Smooth muscle cell (in vitro differentiated cells): ENCODE results near the gene CALN1. TPM values are rescaled to one million over a fixed set of nuclear protein-coding genes. Genes with fewer than 3 reads are reported as not detected.
"Not testable (repeated sequence)": the region's sequence is repeated elsewhere in the genome, so short reads cannot be mapped to it uniquely, and the experiment has no call there.

Experiments used
- DNase-seq: peaks from one replicate; lab custom pipeline; 2025; ENCODE audit not compliant: unreplicated experiment; lab: John Stamatoyannopoulos, UW
- H2AFZ ChIP-seq: fragments of 200-600 bp; sonication (generic); 2 replicates; pipeline ENCODE4 v1.6.0; 2016; ENCODE audit warnings: antibody characterized with exemption, low read depth, mild to moderate bottlenecking
- H3F3A ChIP-seq: fragments of 200-600 bp; sonication (generic); 2 replicates; pipeline ENCODE4 v1.6.0; 2017; ENCODE audit warnings: antibody characterized with exemption, low read depth
- H3K27ac ChIP-seq: fragments of 200-600 bp; sonication (generic); 2 replicates; pipeline ENCODE4 v1.5.1; 2016; ENCODE audit warnings: low read depth, mild to moderate bottlenecking
- H3K27me3 ChIP-seq: fragments of 200-600 bp; sonication (generic); 2 replicates; pipeline ENCODE4 v1.6.1; 2016; ENCODE audit warnings: low read depth, mild to moderate bottlenecking
- H3K36me3 ChIP-seq: fragments of 200-600 bp; sonication (generic); 2 replicates; pipeline ENCODE4 v1.5.1; 2016; ENCODE audit warnings: low read depth
- H3K4me1 ChIP-seq: fragments of 200-600 bp; sonication (generic); 2 replicates; pipeline ENCODE4 v1.5.1; 2016; ENCODE audit warnings: low read depth
- H3K4me2 ChIP-seq: fragments of 200-600 bp; sonication (generic); 2 replicates; pipeline ENCODE4 v1.6.0; 2016; ENCODE audit warnings: mild to moderate bottlenecking
- H3K4me3 ChIP-seq: fragments of 200-600 bp; sonication (generic); 2 replicates; pipeline ENCODE4 v1.5.1; 2016; ENCODE audit warnings: mild to moderate bottlenecking
- H3K79me2 ChIP-seq: fragments of 200-600 bp; sonication (generic); 2 replicates; pipeline ENCODE4 v1.6.0; 2016; ENCODE audit warnings: low read depth, mild to moderate bottlenecking
- H3K9ac ChIP-seq: fragments of 200-600 bp; sonication (generic); 2 replicates; pipeline ENCODE4 v1.6.0; 2016; ENCODE audit warnings: low read depth
- H3K9me3 ChIP-seq: fragments of 200-600 bp; sonication (generic); replicated peaks from 2 replicates; pipeline ENCODE4 v1.5.1; 2016; ENCODE audit warnings: low read depth
- H4K20me1 ChIP-seq: fragments of 200-600 bp; sonication (generic); 2 replicates; pipeline ENCODE4 v1.6.0; 2016; ENCODE audit warnings: low read depth
- WGBS: methylation state at CpG from one replicate; pipeline ENCODE4 v1.1.7; 2016; ENCODE audit warnings: low lambda C conversion rate; 5-methylcytosine and 5-hydroxymethylcytosine counted together
- polyA plus RNA-seq: library from polyadenylated mRNA; unstranded; fragments of >200 nt; fragmentation: Nextera tagmentation; extraction: Ambion mirVana; gene quantifications from 2 replicates; pipeline ENCODE4 v1.2.1, GENCODE V29; 2016
- total RNA-seq: library from RNA; depleted of rRNA; stranded (reverse); fragments of >200 nt; gene quantifications from 2 replicates; pipeline ENCODE4 v1.2.3, GENCODE V29; 2014
- TF ChIP-seq, protein P1 (sequence below): fragments of 200-600 bp; sonication (generic); IDR thresholded peaks from 2 replicates; pipeline ENCODE4 v1.5.1; 2017; ENCODE audit warnings: borderline replicate concordance, mild to moderate bottlenecking, antibody characterized with exemption; ENCODE audit not compliant: insufficient read depth, poor library complexity, severe bottlenecking

CALN1 gene
- total and polyA plus RNA-seq, 2 experiments from 2014 or later, result not detected

DNA sequence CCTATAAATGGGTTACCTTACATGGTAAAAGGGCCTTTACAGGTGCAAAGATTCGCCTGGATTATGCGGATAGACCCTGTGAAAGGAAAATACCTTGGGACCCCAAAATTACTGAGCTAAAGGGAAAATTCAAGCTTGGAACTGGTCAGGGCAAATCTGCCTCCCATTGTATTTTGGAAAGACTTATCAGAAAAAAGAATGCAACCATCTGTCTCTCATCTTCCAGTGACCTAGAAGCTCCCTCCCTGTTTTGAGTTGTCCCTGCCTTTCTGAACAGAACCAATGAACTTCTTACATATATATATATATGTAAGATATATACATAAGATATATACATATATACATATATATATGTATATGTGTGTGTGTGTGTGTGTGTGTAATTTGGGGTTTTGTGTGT lies 583.8 kb downstream of the CALN1 start:
- Histone ChIP-seq H3F3A (no peaks in the 10 kb centered on the region), H3K27me3 (no peaks in the 10 kb centered on the region), H3K4me3 (no peak overlapping the region), H3K79me2 (no peaks in the 10 kb centered on the region), H4K20me1 (no peaks in the 10 kb centered on the region), H3K9me3 (no peaks in the 10 kb centered on the region), H3K4me1 (peaks cover 3% of the 10 kb centered on the region), H3K4me2 (no peak overlapping the region), H3K36me3 (no peaks in the 10 kb centered on the region), H2AFZ (no peak overlapping the region), H3K9ac (no peak overlapping the region), H3K27ac (no peak overlapping the region)
- TF ChIP-seq, protein P1, sequence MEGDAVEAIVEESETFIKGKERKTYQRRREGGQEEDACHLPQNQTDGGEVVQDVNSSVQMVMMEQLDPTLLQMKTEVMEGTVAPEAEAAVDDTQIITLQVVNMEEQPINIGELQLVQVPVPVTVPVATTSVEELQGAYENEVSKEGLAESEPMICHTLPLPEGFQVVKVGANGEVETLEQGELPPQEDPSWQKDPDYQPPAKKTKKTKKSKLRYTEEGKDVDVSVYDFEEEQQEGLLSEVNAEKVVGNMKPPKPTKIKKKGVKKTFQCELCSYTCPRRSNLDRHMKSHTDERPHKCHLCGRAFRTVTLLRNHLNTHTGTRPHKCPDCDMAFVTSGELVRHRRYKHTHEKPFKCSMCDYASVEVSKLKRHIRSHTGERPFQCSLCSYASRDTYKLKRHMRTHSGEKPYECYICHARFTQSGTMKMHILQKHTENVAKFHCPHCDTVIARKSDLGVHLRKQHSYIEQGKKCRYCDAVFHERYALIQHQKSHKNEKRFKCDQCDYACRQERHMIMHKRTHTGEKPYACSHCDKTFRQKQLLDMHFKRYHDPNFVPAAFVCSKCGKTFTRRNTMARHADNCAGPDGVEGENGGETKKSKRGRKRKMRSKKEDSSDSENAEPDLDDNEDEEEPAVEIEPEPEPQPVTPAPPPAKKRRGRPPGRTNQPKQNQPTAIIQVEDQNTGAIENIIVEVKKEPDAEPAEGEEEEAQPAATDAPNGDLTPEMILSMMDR, result no peak
- DNase-seq, result no peak
- WGBS, result 98% methylated on average over 2 of the region's 2 CpGs

DNA sequence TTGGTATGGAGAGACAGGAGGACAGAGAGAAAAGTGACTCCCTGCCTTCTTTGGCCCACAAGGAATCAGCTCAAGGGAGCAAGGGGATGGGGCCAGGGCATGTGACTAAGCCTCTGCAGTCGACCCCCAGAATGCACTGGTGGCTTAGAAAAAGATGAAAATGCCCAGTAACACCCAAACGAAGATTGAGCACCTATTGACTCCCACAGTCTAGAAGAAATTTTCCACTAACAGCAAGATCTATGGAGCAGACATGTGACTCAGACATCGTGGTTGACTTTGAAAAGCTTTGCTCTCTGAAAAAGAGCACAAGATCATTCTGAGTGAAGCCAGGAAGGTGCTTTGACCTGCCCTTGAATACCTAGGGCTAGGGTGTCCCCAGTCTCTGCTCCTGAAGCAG lies 586.0 kb downstream of the CALN1 start:
- H3K4me1 ChIP-seq, result peaks cover 3% of the 10 kb centered on the region
- no peaks in the 10 kb centered on the region for H4K20me1 ChIP-seq
- H3K9me3 ChIP-seq, result no peaks in the 10 kb centered on the region
- 59% methylated on average over 3 of the region's 3 CpGs for WGBS
- H3K4me2 ChIP-seq, result no peak overlapping the region
- H3K79me2 ChIP-seq, result no peaks in the 10 kb centered on the region
- H3K4me3 ChIP-seq, result no peak overlapping the region
- TF ChIP-seq, protein P1, result no peak
- H3K9ac ChIP-seq, result no peak overlapping the region
- no peak overlapping the region for H3K27ac ChIP-seq
- no peak for DNase-seq
- no peaks in the 10 kb centered on the region for H3F3A ChIP-seq
- no peak overlapping the region for H2AFZ ChIP-seq
- H3K27me3 ChIP-seq, result no peaks in the 10 kb centered on the region
- no peaks in the 10 kb centered on the region for H3K36me3 ChIP-seq

DNA sequence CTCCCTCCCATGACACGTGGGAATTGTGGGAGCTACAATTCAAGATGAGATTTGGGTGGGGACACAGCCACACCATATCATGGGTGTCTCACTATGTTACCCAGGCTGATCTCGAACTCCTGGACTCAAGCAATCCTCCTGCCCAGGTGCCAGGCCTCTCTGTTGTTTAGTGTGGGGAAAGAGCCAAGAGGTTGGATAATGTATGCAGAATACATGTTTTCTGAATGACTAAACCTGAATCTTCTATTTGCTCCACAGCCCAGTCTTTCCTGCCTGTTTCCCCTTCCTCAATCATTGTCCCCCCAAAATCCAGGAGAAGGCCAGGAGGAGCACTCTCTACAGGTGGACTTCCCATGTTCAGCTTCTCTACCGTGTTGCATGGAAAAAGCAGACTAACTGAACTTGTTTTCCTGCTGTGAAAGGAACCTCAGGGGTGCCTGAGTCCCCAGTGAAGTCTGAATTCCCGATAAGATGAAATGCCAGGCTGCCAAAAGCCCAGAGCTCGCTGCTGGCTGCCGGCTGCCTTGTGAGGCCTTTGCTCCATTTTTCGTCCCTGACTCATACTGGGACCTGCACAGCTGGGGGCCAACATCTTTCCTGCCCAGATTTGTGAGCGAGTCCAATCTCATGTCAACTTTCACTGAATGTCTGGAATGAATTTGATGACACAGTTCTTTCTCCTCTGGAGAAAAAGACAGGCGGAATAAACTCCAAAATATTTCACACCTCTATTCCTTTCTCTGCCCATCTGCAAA lies 588.0 kb downstream of the CALN1 start:
- H3K27ac ChIP-seq, result no peak overlapping the region
- no peaks in the 10 kb centered on the region for H3K79me2 ChIP-seq
- DNase-seq, result no peak

DNA sequence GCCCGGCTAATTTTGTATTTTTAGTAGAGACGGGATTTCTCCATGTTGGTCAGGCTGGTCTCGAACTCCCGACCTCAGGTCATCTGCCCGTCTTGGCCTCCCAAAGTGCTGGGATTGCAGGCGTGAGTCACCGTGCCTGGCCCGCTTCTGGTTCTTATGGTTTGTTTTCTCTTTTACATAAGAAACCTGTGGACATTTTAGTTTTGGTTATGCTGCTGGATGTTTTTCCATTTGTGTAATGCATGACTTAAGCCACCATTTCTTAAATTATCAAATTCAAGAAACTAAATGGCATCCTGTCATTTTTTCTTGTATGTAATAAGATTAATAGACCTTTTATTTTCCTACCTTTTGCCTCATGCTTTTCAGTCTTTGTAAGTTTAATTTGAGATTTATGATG lies 589.7 kb downstream of the CALN1 start:
- H3K9ac ChIP-seq, H3K27me3 ChIP-seq, DNase-seq, H3K4me2 ChIP-seq, H3F3A ChIP-seq, H4K20me1 ChIP-seq, H3K4me3 ChIP-seq, H3K4me1 ChIP-seq, H2AFZ ChIP-seq, H3K27ac ChIP-seq, H3K36me3 ChIP-seq, H3K9me3 ChIP-seq, H3K79me2 ChIP-seq: not testable (repeated sequence)
- 93% methylated on average over 8 of the region's 8 CpGs for WGBS

More for the DNA sequence above, 588.0 kb downstream of the CALN1 start:
- Histone ChIP-seq H3K4me1 (peaks cover 3% of the 10 kb centered on the region), H3K36me3 (no peaks in the 10 kb centered on the region), H3K4me2 (peak overlapping the region; percentile 63), H3K4me3 (no peak overlapping the region), H3F3A (no peaks in the 10 kb centered on the region), H3K9me3 (no peaks in the 10 kb centered on the region), H3K27me3 (no peaks in the 10 kb centered on the region), H3K9ac (no peak overlapping the region), H2AFZ (no peak overlapping the region), H4K20me1 (no peaks in the 10 kb centered on the region)
- TF ChIP-seq, protein P1, result no peak
- 52% methylated on average over 9 of the region's 9 CpGs for WGBS
